GM18858 (cell line): Measurements from ENCODE around the gene DNAJA1.
A peak's percentile ranks its signal among the peaks of the same experiment; 100 is the strongest.

Experiments used
- ATAC-seq: cut with Tn5 transposase; IDR thresholded peaks from one replicate; pipeline ENCODE4 v1.9.1; 2021; ENCODE audit not compliant: unreplicated experiment

DNAJA1 gene

GRCh38 chr9:33025572-33026342, 684 bp downstream of the DNAJA1 start:
- ATAC-seq = peak; percentile 15

DNA sequence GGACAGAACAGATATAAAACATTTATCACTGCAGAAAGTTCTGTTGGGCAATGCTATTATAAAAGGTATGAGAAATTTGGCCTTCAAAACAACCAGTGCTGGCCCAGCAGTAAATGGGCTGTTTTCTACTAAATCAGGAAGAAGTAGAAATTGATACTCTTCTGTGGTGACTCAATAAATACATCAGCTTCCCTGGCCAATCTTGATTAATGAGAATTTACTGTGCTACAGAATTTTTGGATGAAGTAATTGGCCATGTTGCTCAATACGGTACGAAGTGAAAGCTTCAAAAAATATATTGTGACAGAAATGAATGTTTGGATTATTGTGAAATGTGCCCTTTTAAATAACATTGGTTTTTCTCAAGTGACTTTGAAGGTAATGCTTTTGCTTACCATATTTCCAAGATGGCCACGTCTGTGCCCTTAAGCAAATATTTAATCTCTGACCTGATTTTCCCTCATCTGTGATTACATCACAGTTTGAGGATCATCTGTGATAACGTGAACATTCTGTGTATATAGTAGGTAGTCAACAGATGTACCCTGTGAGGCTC, 4.2 kb downstream of the DNAJA1 start:
- no peak for ATAC-seq

GRCh38 chr9:33030285-33030684, 5.2 kb downstream of the DNAJA1 start:
- no peak for ATAC-seq

- ATAC-seq = no peak
Measured at GRCh38 chr9:33032292-33032691, 7.2 kb downstream of the DNAJA1 start.

DNA sequence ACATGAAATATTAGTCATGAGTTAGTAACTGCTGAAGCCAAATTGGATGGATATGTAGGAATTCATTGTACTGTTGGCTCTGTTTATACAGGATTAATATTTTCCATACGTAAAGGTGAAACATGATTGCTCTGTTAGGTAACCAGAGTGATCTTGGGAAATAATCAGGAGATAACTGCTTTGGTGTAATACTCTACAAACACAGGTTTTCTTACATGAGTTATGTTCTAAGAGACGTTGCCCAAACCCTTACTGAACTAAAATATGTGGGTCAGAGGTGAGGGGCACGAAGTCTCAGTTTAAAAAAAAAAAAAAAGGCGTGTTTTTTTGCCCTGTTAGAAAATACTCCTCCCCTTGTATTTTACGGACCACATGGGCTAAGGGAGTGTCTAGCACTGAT, 7.8 kb downstream of the DNAJA1 start:
- no peak for ATAC-seq

DNA sequence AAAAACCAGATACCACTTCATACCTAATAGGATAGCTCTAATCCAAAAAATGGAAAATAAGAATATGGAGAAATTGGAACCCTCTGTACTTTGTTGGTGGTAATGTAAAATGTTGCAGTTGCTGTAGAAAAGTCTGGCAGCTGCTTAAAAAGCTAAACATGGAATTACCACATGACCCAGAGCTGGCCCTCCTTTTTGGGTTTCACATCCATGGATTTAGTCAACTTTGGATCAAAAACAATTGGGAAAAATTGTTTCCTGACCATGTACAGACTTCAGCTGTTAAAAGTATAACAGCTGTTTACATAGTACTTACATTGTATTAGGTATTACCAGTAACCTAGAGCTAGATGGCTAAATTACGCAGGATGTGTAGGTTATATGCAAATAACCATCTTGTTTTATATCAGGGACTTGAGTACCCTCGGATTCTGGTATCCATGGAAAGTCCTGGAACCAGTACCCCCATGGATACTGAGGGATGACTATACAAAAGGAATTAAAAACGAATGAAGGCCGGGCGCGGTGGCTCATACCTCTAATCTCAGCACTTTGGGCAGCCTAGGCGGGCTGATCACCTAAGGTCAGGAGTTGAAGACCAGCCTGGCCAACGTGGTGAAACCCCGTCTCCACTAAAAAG, 15.8 kb downstream of the DNAJA1 start:
- ATAC-seq = no peak

- no peak for ATAC-seq
Measured at GRCh38 chr9:33041432-33042188, 16.5 kb downstream of the DNAJA1 start.

DNA sequence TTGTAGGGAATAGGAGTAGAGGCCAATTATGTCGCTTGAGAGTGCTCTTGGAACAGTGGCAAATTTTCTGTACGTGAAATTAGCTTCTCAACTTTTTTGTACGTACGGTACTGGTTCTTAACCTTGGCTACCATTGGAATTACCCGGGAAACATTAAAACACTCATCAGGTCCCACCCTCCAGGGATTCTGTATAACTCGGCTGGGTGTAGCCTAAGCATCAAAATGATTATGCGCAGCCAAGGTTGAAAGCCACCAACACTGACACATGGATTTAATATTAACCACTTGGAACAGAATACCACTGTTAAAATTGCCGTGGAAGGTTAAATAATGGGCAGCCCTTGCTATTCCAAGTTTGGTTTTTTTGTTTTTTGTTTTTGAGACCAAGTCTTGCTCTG, 17.4 kb downstream of the DNAJA1 start:
- ATAC-seq = no peak

DNA sequence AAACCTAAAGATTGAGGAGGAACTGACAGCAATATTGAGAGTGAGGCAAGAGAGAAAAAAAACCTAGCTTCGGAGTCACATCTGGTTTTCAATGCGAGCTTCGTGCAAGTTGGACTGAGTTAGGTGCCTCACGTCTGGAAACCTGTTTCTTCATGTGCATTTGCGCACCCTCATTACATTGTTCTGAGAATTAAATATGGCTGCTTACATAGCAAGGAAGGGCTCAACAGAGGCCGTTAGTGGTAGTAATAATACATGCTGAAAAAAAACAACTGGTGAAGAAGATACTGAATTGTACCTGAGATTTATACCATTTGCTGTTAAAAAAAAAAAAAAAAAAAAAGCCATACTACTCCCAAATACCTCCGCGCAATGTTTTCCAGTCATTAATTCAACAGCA, 18.6 kb downstream of the DNAJA1 start:
- ATAC-seq = no peak

DNA sequence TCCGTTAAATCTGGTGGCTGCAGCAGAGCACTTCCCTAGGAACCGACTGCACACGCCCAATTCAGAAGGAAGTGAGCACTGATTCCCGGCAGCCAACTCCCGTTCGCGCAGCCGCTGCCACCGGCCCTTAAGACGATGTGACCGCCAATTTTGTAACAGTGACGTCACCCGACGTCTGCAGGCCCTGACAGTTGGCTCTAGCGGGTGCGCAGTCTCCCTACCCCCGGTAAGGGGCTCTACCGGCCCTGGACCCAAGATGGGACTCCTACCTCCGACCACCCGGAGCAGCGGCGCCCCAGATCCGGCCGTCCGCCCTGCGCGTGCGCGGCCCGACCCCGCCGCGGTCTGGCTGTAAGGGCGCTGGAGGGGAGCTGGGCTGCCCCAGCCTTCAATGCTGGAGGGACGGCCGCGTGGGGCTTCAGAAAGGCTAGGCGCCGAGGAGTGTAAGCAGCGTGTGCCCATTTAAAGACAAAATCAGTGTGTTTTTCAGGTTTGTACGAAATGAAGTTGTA, 19.1 kb downstream of the DNAJA1 start:
- ATAC-seq = peak; percentile 76

DNA sequence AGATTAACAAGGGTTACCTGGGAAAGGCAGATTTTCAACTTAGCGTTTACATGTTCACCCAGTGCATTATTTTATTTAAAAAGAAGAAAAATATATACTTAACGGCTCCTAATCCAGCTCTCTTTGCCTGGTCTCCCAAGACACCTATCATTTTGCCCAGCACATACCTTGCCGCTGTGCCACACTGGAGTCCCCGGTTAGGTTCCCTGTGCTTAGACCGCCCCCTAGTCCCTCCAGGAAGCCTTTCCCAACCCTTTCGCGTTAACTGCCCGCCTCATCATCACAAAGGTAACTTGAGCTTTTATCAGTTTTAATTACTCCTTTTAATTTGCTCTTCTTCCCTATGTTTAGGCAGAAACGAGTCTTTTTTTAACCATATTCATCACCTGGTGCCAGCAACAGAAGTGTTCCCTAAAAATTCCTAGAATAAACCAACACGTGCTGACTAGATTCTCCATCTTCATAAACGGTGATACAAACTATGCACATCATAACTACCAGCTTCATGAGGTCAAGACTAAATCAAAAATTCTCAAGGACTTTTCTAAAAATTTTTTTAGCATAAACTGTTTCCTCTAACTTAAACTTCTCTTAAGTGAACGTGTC, 19.7 kb downstream of the DNAJA1 start:
- no peak for ATAC-seq

- ATAC-seq = no peak
Measured at GRCh38 chr9:33046061-33046460, 21.0 kb downstream of the DNAJA1 start.

GRCh38 chr9:33048054-33048465, 23.0 kb downstream of the DNAJA1 start:
- ATAC-seq = no peak

DNA sequence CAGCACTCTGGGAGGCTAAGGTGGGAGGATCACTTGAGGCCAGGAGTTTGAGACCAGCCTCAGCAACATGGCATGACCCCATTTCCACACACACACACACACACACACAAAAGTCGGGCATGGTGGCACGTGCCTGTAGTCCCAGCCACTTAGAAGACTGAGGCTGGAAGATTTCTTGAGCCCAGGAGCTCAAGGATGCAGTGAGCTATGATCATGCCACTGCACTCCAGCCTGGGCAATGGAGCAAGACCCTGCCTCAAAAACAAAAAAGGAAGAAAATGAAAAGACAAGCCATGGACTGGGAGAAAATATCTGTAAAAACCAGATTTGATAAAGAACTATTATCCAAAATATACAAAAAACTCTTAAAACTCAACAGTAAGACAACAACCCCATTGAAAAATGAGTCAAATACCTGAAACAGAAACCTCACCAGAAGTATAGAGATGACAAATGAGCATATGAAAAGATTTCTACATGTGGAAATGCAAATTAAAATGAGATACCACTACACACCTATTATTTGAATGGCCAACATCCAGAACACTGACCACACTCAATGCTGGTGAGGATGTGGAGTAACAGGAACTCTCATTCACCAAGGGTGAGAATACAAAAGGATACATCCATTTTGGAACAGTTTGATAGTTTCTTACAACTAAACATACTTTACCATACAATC, 24.7 kb downstream of the DNAJA1 start:
- ATAC-seq = peak; percentile 84

DNA sequence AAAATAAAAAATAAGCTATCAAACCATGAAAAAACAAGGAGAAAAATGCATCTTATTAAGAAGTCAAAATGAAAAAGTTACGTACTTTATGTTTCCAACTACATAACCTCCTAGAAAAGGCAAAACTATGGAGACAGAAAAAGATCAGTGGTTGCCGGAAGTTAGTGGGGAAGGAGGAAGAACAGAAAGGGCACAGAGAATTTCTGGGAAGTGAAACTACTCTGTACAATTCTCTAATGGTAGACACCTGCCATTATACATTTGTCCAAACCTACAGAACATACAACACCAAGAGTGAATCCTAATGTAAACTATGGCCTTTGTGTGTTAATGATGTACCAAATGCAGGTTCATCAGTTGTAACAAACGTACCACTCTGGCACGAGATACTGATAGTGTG, 26.1 kb downstream of the DNAJA1 start:
- no peak for ATAC-seq

- ATAC-seq = peak; percentile 84
Measured at GRCh38 chr9:33065157-33066076, 40.3 kb downstream of the DNAJA1 start.

- no peak for ATAC-seq
Measured at GRCh38 chr9:33068991-33069390, 43.9 kb downstream of the DNAJA1 start.

DNA sequence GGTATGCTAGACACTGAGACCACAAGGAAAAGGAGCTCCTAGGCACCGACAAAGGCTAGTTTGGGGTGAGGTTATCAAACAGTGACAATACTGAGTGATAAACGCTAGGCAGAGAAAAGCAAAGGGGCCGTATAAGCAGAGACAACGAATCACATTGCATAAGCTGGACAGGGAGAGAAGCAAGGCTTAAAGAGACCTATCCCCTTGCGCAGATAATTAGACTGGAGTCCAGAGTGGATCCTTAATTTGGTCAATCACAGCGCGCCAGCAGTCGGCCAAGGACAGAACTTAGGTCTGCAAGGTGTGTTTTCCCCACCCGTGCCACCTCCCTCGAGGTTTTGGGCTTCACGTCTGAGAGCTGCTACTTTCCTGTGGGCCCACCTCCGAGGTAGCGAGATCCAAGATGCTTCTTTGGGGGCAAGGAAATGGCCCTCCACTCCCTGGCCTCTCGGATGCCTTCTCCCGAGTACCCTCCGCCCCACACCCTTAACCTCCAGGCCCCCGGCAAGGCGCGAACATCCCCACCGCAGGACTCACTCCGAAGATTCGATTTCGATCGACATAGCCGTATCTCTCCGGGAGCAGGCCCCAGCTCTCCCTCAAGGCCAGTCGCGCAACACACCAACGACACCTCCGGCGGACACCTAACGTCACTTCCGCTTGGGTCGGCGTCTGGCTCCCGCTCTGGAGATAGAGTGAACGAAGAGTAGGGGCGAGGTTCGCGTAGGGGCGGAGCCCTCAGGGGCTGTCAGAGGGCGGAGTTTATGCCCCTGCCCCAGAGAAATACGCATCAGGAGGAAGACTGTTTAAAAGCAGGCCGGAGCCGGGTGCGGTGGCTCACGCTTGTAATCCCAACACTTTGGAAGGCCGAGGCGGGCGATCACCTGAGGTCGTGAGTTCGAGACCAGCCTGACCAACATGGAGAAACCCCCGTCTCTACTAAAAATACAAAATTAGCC, 51.3 kb downstream of the DNAJA1 start, which contains the start of gene SMU1:
TSS of gene SMU1 (minus strand) at position 629 of the 959 bp plus-strand sequence. CDS start at position 563, 66 bp downstream.
- ATAC-seq = peak; percentile 97
